RPMI7951 (cell line): Measurements from ENCODE around the gene NMS. TPM values are rescaled to one million over a fixed set of nuclear protein-coding genes. Genes with fewer than 3 reads are reported as not detected.

Experiments
- DNase-seq: peaks from one replicate; pipeline ENCODE4 v3.0.0-alpha.2; 2012; ENCODE audit warnings: low read depth
- total RNA-seq: library from RNA; depleted of rRNA; stranded (reverse); fragments of >200 nt; shearing (Covaris generic); gene quantifications from 2 replicates; pipeline ENCODE4 v1.2.3, GENCODE V29; 2014; rRNA removed

NMS gene
- total RNA-seq, 1 experiment from 2014 or later = not detected

GRCh38 chr2:100484390-100484789 is 14.1 kb downstream of the NMS start:
- no peak for DNase-seq

- no peak for DNase-seq
Measured at GRCh38 chr2:100485396-100485795, 15.1 kb downstream of the NMS start.

- no peak for DNase-seq
Measured at GRCh38 chr2:100494712-100495111, 24.4 kb downstream of the NMS start.

- DNase-seq = no peak
Measured at GRCh38 chr2:100502782-100503181, 32.5 kb downstream of the NMS start.

- DNase-seq = no peak
Measured at GRCh38 chr2:100504542-100504941, 34.3 kb downstream of the NMS start.

- no peak for DNase-seq
Measured at GRCh38 chr2:100509066-100509465, 38.8 kb downstream of the NMS start.

GRCh38 chr2:100513650-100514049 is 43.4 kb downstream of the NMS start:
- no peak for DNase-seq

- no peak for DNase-seq
Measured at GRCh38 chr2:100517556-100517955, 47.3 kb downstream of the NMS start.

- no peak for DNase-seq
Measured at GRCh38 chr2:100518801-100519200, 48.5 kb downstream of the NMS start.

- no peak for DNase-seq
Measured at GRCh38 chr2:100520224-100520623, 49.9 kb downstream of the NMS start.

GRCh38 chr2:100522430-100522829 is 52.1 kb downstream of the NMS start:
- DNase-seq = no peak

GRCh38 chr2:100524331-100524730 is 54.0 kb downstream of the NMS start:
- no peak for DNase-seq

- no peak for DNase-seq
Measured at GRCh38 chr2:100526868-100527267, 56.6 kb downstream of the NMS start.

GRCh38 chr2:100527440-100528015 is 57.2 kb downstream of the NMS start:
- DNase-seq = no peak

- no peak for DNase-seq
Measured at GRCh38 chr2:100529176-100529575, 58.9 kb downstream of the NMS start.

- peak; percentile 11 for DNase-seq
Measured at GRCh38 chr2:100529900-100530299, 59.6 kb downstream of the NMS start.

Other genes starting within 250 kb of the NMS start
- gene LONRF2, start 148.0 kb upstream of the NMS start, total RNA-seq = 0.68 and 0.84 TPM in 2 replicates
- 16.4 and 24.0 TPM in 2 replicates for gene CHST10, start 52.8 kb upstream of the NMS start, total RNA-seq
- gene PDCL3, start 92.5 kb downstream of the NMS start, total RNA-seq = 22.4 and 22.9 TPM in 2 replicates